Renal cortex interstitium (tissue), 11 donors: ENCODE data around the gene BRSK2. TPM values are rescaled to one million over a fixed set of nuclear protein-coding genes. Genes with fewer than 3 reads are reported as not detected.
"Not testable (repeated sequence)": the region's sequence is repeated elsewhere in the genome, so short reads cannot be mapped to it uniquely, and the experiment has no call there.

Experiments
- DNase-seq, 11 donors: peaks; one replicate each; pipeline ENCODE4 v3.0.0-alpha.2; 2013; ENCODE audit warnings: low read depth in 9 of 11, low spot score in 4 of 11; ENCODE audit errors: extremely low read depth in 1 of 11
- polyA plus RNA-seq, 3 donors: library from polyadenylated mRNA; unstranded; fragments of 120-200 nt; gene quantifications; one replicate each; pipeline ENCODE4 v1.2.1, GENCODE V29; 2013; ENCODE audit not compliant: insufficient read length in 3 of 3

BRSK2 gene
- polyA plus RNA-seq, 3 donors = 0.56 to 1.7 (median 1.4) TPM

GRCh38 chr11:1352696-1353382, 36.9 kb upstream of the BRSK2 start:
- DNase-seq = no peak

GRCh38 chr11:1353383-1354124, 36.2 kb upstream of the BRSK2 start:
- no peak for DNase-seq

GRCh38 chr11:1354125-1354938, 35.4 kb upstream of the BRSK2 start:
- no peak for DNase-seq

GRCh38 chr11:1356007-1356435, 33.7 kb upstream of the BRSK2 start:
- no peak for DNase-seq

GRCh38 chr11:1356478-1356960, 33.2 kb upstream of the BRSK2 start:
- DNase-seq = no peak

- DNase-seq = peak in 1 of 11 donors; percentile 20
Observed at GRCh38 chr11:1358286-1358685, 31.4 kb upstream of the BRSK2 start.

GRCh38 chr11:1358931-1359330, 30.8 kb upstream of the BRSK2 start:
- DNase-seq = not testable (repeated sequence)

- DNase-seq = no peak
Observed at GRCh38 chr11:1359556-1359955, 30.2 kb upstream of the BRSK2 start.

GRCh38 chr11:1360181-1360834, 29.4 kb upstream of the BRSK2 start:
- no peak for DNase-seq

GRCh38 chr11:1360835-1361357, 28.8 kb upstream of the BRSK2 start:
- DNase-seq = no peak

GRCh38 chr11:1361882-1362281, 27.9 kb upstream of the BRSK2 start:
- no peak for DNase-seq

- DNase-seq = no peak
Observed at GRCh38 chr11:1367721-1368120, 22.0 kb upstream of the BRSK2 start.

GRCh38 chr11:1368216-1368615, 21.5 kb upstream of the BRSK2 start:
- no peak for DNase-seq

- no peak for DNase-seq
Observed at GRCh38 chr11:1368966-1369365, 20.8 kb upstream of the BRSK2 start.

- no peak for DNase-seq
Observed at GRCh38 chr11:1369371-1370005, 20.2 kb upstream of the BRSK2 start.

GRCh38 chr11:1370186-1371025, 19.3 kb upstream of the BRSK2 start:
- DNase-seq = no peak

GRCh38 chr11:1371026-1371325, 18.8 kb upstream of the BRSK2 start:
- DNase-seq = no peak

- no peak for DNase-seq
Observed at GRCh38 chr11:1371377-1371776, 18.4 kb upstream of the BRSK2 start.
